ENCODE results near the gene CNPPD1.
A peak's percentile ranks its signal among the peaks of the same experiment; 100 is the strongest.

The CNPPD1 gene

DNA sequence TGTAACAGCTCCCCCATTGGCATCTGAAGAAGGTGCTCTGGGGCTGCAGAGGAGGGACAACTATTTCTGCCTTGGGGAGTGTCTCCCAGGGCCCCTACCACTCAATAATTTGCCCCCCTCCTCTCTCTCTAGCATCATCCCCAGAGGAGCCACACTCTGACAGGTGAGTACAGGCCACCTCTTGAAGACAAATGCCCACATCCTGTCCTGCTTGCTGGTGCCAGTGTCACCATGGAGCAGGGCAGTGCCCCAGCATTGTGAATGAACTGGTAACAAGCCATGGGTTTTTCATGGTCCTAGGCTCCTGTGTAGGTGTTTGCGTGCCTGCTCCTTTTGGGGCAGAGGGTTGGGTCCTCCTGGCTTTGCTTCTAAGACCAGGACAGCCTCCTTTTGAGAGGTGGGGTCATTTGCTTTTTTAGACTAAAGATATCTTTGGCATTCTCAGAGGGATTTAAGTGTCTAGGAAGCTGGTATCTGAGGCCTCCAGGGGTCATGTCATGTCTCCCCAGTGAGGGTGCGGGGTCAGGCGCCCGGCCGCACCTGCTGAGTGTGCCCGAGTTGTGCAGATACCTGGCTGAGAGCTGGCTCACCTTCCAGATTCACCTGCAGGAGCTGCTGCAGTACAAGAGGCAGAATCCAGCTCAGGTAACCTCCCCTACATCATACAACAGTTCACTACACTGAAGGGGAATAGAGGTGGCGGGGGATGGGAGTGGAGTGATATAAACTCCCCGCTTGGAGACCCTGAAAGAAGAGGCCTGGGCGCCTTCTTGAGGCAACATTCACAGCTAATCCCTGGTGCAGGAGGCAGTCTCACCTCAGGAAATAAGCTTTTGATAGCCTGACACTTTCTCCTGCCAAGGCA is 3.1 kb upstream of the CNPPD1 start:
- no peak overlapping the region for H3K27ac ChIP-seq (ENCODE audit: insufficient read depth, low read length, poor library complexity, severe bottlenecking)
- peaks cover 39% of the 10 kb centered on the region for H3K4me1 ChIP-seq (ENCODE audit: control insufficient read depth, insufficient read depth, low read length, poor library complexity, severe bottlenecking)
- no peak for DNase-seq
- H3K36me3 ChIP-seq (ENCODE audit: control insufficient read depth, insufficient read depth, low read length), result peaks cover 43% of the 10 kb centered on the region
- H3K4me3 ChIP-seq (ENCODE audit: insufficient read depth, low read depth, low read length, poor library complexity, severe bottlenecking), result no peak overlapping the region
- no peaks in the 10 kb centered on the region for H3K27me3 ChIP-seq (replicated peaks; ENCODE audit: control insufficient read depth, insufficient read depth, low read length, poor library complexity, severe bottlenecking)
- H3K9me3 ChIP-seq (ENCODE audit: control insufficient read depth, low read length), result no peaks in the 10 kb centered on the region

DNA sequence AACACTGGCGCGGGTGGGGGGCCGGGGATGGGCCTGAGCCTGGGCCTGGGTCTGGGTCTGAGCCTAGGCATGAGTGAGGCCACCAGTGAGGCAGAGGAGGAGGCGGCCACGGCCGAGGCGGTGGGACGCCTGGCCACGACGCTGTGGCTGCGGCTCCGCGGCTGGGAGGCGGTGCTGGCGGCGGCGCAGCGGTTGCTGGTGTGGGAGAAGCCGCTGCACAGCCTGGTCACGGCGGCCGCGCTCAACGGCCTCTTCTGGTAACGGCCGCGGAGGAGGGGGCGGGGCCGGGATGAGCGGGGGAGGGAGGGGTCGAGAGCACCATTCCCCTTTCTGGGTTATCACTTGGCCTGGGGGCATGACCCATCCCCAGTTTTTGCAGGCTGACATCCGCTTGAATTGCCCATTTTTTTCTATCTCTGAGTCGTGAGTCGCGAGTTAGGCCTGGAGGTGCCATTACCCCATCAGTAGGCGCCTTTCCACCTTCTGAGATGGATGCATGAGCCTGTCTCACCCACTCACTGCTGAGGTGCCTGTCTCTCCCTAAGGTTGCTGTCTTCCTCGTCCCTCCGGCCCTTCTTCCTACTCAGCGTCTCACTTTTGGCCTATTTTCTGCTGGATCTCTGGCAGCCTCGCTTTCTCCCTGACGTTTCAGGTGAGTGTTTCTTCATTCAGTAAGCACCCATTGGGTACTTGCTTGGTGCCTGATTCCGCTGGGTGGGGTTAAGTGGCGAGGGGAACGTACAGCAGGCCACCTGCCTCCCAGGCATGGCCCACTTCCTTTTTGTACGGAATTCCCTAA is 1.9 kb upstream of the CNPPD1 start:
- Histone ChIP-seq H3K36me3 (ENCODE audit: control insufficient read depth, insufficient read depth, low read length) (peaks cover 51% of the 10 kb centered on the region), H3K27me3 (replicated peaks; ENCODE audit: control insufficient read depth, insufficient read depth, low read length, poor library complexity, severe bottlenecking) (no peaks in the 10 kb centered on the region), H3K4me1 (ENCODE audit: control insufficient read depth, insufficient read depth, low read length, poor library complexity, severe bottlenecking) (peaks cover 46% of the 10 kb centered on the region), H3K9me3 (ENCODE audit: control insufficient read depth, low read length) (no peaks in the 10 kb centered on the region), H3K4me3 (ENCODE audit: insufficient read depth, low read depth, low read length, poor library complexity, severe bottlenecking) (peak overlapping the region; percentile 82), H3K27ac (ENCODE audit: insufficient read depth, low read length, poor library complexity, severe bottlenecking) (peak overlapping the region; percentile 99)
- peak in 2 of 3 donors; percentile 35 to 43 for DNase-seq

DNA sequence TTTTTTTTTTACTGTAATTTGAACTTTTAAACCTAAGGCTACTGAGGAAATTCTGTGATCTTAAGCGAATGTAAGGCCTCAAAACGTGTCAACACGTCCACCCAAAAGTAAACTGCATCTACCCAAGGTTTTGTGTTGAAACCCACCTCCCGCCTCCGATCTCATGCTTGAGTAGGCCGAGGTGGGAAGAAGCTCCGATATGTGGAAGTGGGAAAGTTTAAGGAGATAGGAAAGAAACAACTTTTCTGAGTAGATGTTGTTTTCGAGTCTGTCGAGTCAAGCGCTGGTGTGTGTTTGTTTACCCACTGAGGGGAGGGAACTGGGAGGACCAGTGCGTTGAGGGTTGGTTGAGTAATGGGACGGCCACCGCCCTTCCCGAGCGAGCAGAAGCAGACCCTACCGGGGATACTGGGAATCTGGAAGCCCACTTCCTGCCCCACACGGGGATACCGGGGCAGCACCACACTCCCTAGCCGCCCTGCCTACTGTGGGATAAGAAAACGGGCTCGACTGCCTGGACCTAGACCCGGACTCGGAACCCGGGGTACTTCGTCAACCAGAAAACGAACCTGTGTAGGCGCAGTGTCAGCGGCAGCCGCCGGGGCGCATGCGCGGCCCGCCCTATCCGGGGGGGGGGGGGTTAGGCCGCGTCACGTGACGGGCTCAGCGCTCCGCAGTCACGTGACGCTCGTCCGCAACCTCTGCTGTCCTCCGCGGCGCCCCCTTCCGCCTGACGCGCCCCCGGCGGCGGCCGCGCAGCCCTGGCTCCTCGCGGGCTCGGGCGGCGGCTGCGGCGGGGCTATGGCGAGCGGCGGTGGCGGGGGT is 1.0 kb upstream of the CNPPD1 start, which contains the start of gene RETREG2:
Gene RETREG2, plus strand, starts transcription at position 724 of the 825 bp plus-strand sequence. Its CDS starts 78 bp downstream, at position 802.
- Histone ChIP-seq H3K4me3 (ENCODE audit: insufficient read depth, low read depth, low read length, poor library complexity, severe bottlenecking) (peak within 1 kb of the TSS; percentile 82), H3K9me3 (ENCODE audit: control insufficient read depth, low read length) (no peaks in the 10 kb centered on the region), H3K27me3 (replicated peaks; ENCODE audit: control insufficient read depth, insufficient read depth, low read length, poor library complexity, severe bottlenecking) (no peaks in the 10 kb centered on the region), H3K36me3 (ENCODE audit: control insufficient read depth, insufficient read depth, low read length) (peaks cover 50% of the 10 kb centered on the region), H3K27ac (ENCODE audit: insufficient read depth, low read length, poor library complexity, severe bottlenecking) (peak within 1 kb of the TSS; percentile 99), H3K4me1 (ENCODE audit: control insufficient read depth, insufficient read depth, low read length, poor library complexity, severe bottlenecking) (peaks cover 46% of the 10 kb centered on the region)
- DNase-seq, result peak; percentile 70 to 80 (median 72)

DNA sequence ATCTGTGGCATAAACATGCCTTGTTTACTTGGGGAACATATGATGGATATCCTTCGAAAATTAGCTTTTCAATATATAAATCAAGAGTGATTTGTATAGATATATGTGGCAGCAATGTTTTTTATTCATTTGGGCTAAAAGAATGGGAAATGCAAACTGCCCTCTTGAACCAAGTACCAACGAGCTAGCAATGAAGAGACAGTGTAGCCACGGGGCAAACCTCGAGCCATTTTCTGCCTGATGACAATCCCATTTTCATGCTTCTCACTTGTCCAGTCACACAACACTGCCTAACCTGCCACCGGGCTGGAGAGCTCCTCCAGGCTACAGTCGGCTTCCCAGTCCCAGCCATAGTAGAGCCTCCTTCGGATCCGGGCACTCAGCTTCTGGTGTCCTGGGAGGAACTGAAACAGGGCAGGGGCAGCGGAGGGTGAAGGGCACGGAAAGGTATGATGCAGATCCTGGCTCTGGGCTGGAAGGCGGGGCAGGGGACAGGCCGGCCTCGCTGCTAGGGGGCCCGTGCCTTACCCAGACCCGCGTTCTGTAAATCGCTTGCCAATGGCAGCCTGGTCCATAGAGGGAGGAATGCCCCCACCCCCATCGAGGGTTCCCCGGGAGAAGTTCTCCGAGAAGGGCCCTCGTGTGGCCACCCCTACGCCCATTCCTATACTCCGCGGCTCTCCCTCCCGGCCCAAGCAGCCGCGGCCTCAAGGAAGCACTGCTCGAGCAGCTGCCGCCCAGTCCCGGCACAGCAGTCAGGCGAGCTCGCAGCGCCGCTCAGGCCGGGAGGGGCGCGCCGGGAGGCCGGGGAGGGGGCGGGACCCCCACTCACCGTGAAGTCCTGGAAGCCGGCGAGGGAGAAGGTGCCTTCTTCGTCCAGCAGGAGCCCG is 552 bp downstream of the CNPPD1 start:
- no peaks in the 10 kb centered on the region for H3K9me3 ChIP-seq (ENCODE audit: control insufficient read depth, low read length)
- H3K4me3 ChIP-seq (ENCODE audit: insufficient read depth, low read depth, low read length, poor library complexity, severe bottlenecking), result peak overlapping the region; percentile 82
- H3K27ac ChIP-seq (ENCODE audit: insufficient read depth, low read length, poor library complexity, severe bottlenecking), result peak overlapping the region; percentile 99
- DNase-seq, result peak in 1 of 3 donors; percentile 5
- no peaks in the 10 kb centered on the region for H3K27me3 ChIP-seq (replicated peaks; ENCODE audit: control insufficient read depth, insufficient read depth, low read length, poor library complexity, severe bottlenecking)
- H3K36me3 ChIP-seq (ENCODE audit: control insufficient read depth, insufficient read depth, low read length), result peaks cover 43% of the 10 kb centered on the region
- peaks cover 43% of the 10 kb centered on the region for H3K4me1 ChIP-seq (ENCODE audit: control insufficient read depth, insufficient read depth, low read length, poor library complexity, severe bottlenecking)

DNA sequence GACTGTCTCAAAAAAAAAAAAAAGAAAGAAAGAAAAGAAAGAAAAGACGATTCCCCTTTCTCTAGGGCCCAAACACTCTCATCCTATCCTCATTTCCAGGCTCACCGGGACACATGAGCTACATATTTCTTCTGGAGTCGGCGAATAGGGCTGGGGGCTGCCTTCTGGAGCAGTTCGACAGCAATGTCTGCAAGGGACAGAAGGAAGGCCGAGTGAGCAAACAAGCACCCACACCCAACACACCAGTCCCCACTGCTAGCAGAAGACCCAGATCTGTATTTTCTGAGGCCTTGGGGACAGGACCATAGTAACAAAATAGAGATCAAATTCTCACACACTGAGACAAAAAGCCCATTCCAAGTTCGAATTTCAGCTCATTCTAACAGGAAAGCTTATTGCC is 1.2 kb downstream of the CNPPD1 start:
- no peaks in the 10 kb centered on the region for H3K9me3 ChIP-seq (ENCODE audit: control insufficient read depth, low read length)
- peaks cover 36% of the 10 kb centered on the region for H3K36me3 ChIP-seq (ENCODE audit: control insufficient read depth, insufficient read depth, low read length)
- no peak overlapping the region for H3K27ac ChIP-seq (ENCODE audit: insufficient read depth, low read length, poor library complexity, severe bottlenecking)
- peaks cover 43% of the 10 kb centered on the region for H3K4me1 ChIP-seq (ENCODE audit: control insufficient read depth, insufficient read depth, low read length, poor library complexity, severe bottlenecking)
- DNase-seq, result no peak
- H3K27me3 ChIP-seq (replicated peaks; ENCODE audit: control insufficient read depth, insufficient read depth, low read length, poor library complexity, severe bottlenecking), result no peaks in the 10 kb centered on the region
- H3K4me3 ChIP-seq (ENCODE audit: insufficient read depth, low read depth, low read length, poor library complexity, severe bottlenecking), result peak overlapping the region; percentile 82

DNA sequence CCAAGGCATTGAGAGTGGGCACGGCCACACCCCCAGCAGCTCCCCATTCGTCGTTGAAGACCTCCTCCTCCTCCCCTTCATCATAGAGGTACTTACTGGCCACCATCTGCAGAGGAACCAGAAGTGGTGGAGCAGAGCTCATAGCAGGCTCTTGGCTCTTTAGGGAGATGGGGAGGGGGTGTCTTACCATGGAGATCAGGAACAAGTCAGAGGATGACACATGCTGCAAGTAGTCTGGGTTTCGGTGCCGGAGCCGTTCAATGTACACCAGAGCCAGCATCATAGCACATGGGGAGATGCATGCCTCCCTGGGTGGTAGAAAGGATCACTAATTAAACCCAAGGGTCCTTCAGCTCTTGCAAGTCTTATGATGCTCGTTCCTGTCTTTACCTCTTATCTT is 1.9 kb downstream of the CNPPD1 start:
- Histone ChIP-seq H3K36me3 (ENCODE audit: control insufficient read depth, insufficient read depth, low read length) (peaks cover 31% of the 10 kb centered on the region), H3K4me1 (ENCODE audit: control insufficient read depth, insufficient read depth, low read length, poor library complexity, severe bottlenecking) (peaks cover 43% of the 10 kb centered on the region), H3K9me3 (ENCODE audit: control insufficient read depth, low read length) (no peaks in the 10 kb centered on the region), H3K27ac (ENCODE audit: insufficient read depth, low read length, poor library complexity, severe bottlenecking) (no peak overlapping the region), H3K4me3 (ENCODE audit: insufficient read depth, low read depth, low read length, poor library complexity, severe bottlenecking) (no peak overlapping the region), H3K27me3 (replicated peaks; ENCODE audit: control insufficient read depth, insufficient read depth, low read length, poor library complexity, severe bottlenecking) (no peaks in the 10 kb centered on the region)
- DNase-seq, result no peak

DNA sequence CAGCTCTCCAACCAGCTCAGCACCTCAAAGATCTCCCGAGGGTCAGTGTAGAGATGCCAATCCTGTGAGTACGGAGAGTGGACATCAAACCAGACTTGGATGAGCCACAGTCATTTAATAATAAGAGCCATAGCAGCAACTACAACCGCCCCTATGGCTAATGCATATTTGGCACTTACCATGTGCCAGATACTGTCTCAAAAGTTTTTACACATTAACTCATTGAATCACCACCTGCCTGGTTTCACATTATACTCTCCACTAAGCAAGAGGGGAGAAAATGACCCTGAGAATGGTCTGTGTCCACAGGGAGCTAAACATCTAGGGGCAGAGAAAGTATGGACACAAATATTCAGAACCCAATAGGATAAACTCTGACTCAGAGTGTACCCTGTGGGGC is 2.6 kb downstream of the CNPPD1 start:
- Histone ChIP-seq H3K9me3 (ENCODE audit: control insufficient read depth, low read length) (no peaks in the 10 kb centered on the region), H3K4me1 (ENCODE audit: control insufficient read depth, insufficient read depth, low read length, poor library complexity, severe bottlenecking) (peaks cover 36% of the 10 kb centered on the region), H3K27me3 (replicated peaks; ENCODE audit: control insufficient read depth, insufficient read depth, low read length, poor library complexity, severe bottlenecking) (no peaks in the 10 kb centered on the region), H3K36me3 (ENCODE audit: control insufficient read depth, insufficient read depth, low read length) (peaks cover 31% of the 10 kb centered on the region), H3K4me3 (ENCODE audit: insufficient read depth, low read depth, low read length, poor library complexity, severe bottlenecking) (no peak overlapping the region), H3K27ac (ENCODE audit: insufficient read depth, low read length, poor library complexity, severe bottlenecking) (no peak overlapping the region)
- DNase-seq, result no peak

DNA sequence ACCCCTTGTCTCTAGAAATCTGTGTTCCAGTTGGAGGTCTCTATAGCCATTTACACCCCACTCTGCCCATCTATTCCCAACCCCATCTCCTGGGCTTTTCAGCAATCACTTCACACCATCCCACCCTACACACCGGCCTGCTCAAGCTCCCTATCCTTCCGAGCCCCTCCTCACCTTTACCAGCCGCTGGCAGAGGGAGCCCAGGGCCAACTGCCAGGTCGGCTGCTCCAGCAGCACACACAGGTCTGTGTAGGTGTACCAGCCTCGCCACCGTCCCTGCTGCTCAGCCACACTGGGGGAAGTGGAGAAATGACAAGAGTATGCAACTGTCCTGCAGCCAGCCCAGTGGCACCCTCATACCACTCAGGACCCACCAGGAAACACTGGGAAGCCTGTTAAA is 3.5 kb downstream of the CNPPD1 start:
- no peak overlapping the region for H3K4me3 ChIP-seq (ENCODE audit: insufficient read depth, low read depth, low read length, poor library complexity, severe bottlenecking)
- H3K36me3 ChIP-seq (ENCODE audit: control insufficient read depth, insufficient read depth, low read length), result peaks cover 31% of the 10 kb centered on the region
- no peak overlapping the region for H3K27ac ChIP-seq (ENCODE audit: insufficient read depth, low read length, poor library complexity, severe bottlenecking)
- H3K4me1 ChIP-seq (ENCODE audit: control insufficient read depth, insufficient read depth, low read length, poor library complexity, severe bottlenecking), result peaks cover 30% of the 10 kb centered on the region
- H3K9me3 ChIP-seq (ENCODE audit: control insufficient read depth, low read length), result no peaks in the 10 kb centered on the region
- DNase-seq, result no peak
- H3K27me3 ChIP-seq (replicated peaks; ENCODE audit: control insufficient read depth, insufficient read depth, low read length, poor library complexity, severe bottlenecking), result no peaks in the 10 kb centered on the region
